GM12872 (cell line): ENCODE measurements around the gene NRG3.

Source experiments
- CTCF ChIP-seq: IDR thresholded peaks from 3 replicates; pipeline ENCODE4 v1.5.1; 2011; ENCODE audit warnings: low read depth, mild to moderate bottlenecking, low read length, moderate library complexity; ENCODE audit not compliant: insufficient read depth

NRG3 gene

GRCh38 chr10:82245906-82246560 lies 371.0 kb downstream of the NRG3 start:
- no peak for TF ChIP-seq CTCF

GRCh38 chr10:82249141-82249540 lies 374.1 kb downstream of the NRG3 start:
- no peak for TF ChIP-seq CTCF

DNA sequence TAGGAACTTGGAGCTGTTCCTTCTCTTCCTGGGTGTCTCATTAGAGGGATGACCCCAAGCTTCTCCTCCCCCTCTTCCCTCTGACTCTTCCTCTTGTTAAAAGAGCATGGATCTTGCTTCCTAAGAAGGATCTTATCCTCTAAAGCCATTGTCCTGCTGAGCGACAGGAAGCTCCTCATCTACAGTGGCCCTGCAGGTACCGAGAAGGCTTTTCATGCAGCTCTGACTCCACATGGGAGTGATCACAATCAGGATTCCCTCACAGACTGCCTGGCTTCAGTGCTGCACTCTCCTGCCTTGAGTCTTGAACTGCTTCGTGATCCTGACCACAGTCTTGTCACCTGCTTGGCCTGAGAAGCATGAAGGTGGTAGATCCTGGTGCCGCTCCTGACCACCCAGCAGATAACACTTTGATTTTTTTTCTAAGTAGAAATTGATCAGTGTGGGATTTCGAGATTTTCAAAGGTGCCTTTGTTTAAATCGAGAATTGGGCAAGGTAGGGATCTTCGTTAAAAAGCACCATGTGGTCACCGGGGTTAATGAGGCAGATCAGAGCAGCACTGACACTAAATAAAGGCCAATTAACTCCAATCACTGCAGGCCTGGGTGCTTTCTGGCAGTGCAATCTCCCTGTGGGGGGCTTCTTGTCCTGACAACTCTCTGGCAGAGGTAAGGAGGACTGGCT lies 376.4 kb downstream of the NRG3 start:
- TF ChIP-seq CTCF: no peak

DNA sequence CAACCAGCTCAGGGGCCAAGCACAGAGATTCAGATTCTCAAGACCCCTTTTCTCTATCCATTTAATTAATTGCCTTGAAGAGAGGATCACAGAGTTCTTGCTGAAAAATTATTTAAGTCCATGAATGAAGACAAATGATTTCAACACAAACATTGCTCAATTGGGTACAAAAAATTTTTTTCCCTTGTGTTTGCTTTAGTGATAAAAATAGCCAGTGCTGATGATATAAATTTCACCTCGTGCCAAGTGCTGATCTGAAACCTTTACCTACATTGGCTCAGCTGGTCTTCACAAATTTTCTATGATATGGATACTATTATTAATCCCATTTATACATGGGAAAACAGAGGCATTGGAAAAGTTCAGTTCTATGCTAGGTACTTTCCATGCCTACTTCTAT lies 377.1 kb downstream of the NRG3 start:
- no peak for TF ChIP-seq CTCF

GRCh38 chr10:82254237-82254636 lies 379.2 kb downstream of the NRG3 start:
- TF ChIP-seq CTCF: no peak

DNA sequence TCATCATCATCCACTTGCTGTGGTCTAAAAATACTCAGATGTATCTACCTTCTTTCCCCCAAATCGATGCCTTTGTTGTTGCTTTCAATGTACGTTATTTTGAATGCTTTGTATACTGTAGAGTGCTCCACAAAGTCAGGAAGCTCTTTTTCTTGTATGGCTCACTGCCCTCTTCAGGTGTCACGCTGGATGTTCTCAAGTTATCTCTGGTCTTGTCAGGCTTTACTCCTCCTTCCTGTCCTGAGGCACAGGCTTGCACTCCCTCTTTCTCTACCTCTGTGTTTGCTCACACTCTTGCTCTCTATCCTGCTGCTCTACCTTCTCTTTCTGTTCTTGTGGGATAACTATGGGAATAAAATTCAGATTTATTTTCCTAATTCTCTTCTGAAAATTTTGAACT lies 381.3 kb downstream of the NRG3 start:
- TF ChIP-seq CTCF: no peak

- TF ChIP-seq CTCF: no peak
Observed at GRCh38 chr10:82266438-82266837, 391.4 kb downstream of the NRG3 start.
